Measurements from ENCODE around the gene NPAP1. TPM values are rescaled to one million over a fixed set of nuclear protein-coding genes. Genes with fewer than 3 reads are reported as not detected.
"Not testable (repeated sequence)": the region's sequence is repeated elsewhere in the genome, so short reads cannot be mapped to it uniquely, and the experiment has no call there.

NPAP1 gene
- total RNA-seq, 1 experiment from 2014 or later = 0.13 TPM

DNA sequence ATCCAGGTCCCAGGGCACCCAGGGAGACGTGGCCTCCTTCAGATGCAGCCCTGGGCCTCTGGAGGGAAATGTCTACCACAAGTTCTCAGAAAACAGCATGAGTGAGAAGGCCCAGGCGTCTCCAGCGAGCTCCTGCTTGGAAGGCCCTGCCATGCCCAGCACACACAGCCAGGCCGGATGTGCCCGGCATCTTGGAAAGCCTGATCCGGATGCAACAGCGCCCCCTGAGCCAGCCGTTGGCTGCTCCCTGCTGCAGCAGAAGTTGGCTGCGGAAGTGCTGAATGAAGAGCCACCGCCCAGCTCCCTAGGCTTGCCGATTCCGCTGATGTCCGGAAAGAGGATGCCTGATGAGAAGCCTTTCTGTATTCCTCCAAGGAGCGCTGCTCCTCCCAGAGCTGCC lies 856 bp downstream of the NPAP1 start:
- peaks cover 4% of the 10 kb centered on the region; the same call in 1 of the 2 replicates for H3K27me3 Mint-ChIP-seq (ENCODE audit: low read depth)
- ChIA-PET POLR2A (interaction anchor here (0.6 kb wide), 1 partner anchor 10 kb away, joined by 10 read pairs; no protein-coding TSS in a partner anchor), CTCF (interaction anchor here (0.6 to 1.6 kb wide), 15 partner anchors 9 to 1047 kb away, joined by 3 to 8 read pairs (median 3); no protein-coding TSS in a partner anchor)
- no peak overlapping the region for H3K4me3 Mint-ChIP-seq
- H3K36me3 Mint-ChIP-seq = peaks cover 43% of the 10 kb centered on the region
- no peak overlapping the region for H3K27ac Mint-ChIP-seq
- TF ChIP-seq CTCF (IDR thresholded peaks at IDR 0.05) = peak; percentile 39; the same call in 1 of the 2 replicates
- no peak for TF ChIP-seq OVOL2 (CRISPR knock-in tag; IDR thresholded peaks at IDR 0.05; ENCODE audit: borderline replicate concordance)
- H3K4me1 Mint-ChIP-seq = peaks cover 7% of the 10 kb centered on the region
- peak; percentile 86 for ATAC-seq
- peak; percentile 73 for DNase-seq (ENCODE audit: low spot score)
- peaks cover 39% of the 10 kb centered on the region for H3K9me3 Mint-ChIP-seq

- Mint-ChIP-seq H3K4me1 (peaks cover 20% of the 10 kb centered on the region), H3K36me3 (peaks cover 47% of the 10 kb centered on the region), H3K27me3 (ENCODE audit: low read depth) (peaks cover 4% of the 10 kb centered on the region; the same call in 1 of the 2 replicates), H3K4me3 (no peak overlapping the region), H3K27ac (no peak overlapping the region), H3K9me3 (peaks cover 42% of the 10 kb centered on the region)
- DNase-seq (ENCODE audit: low spot score) (no peak), ATAC-seq (peak; percentile 60)
- CTCF ChIA-PET = no interaction called here
- POLR2A ChIA-PET = no interaction called here
- TF ChIP-seq FOXJ3 (CRISPR knock-in tag; IDR thresholded peaks at IDR 0.05; ENCODE audit: borderline replicate concordance) (no peak), TP53 (CRISPR knock-in tag; IDR thresholded peaks at IDR 0.05) (no peak), ZNF671 (CRISPR knock-in tag; IDR thresholded peaks at IDR 0.05) (no peak), ZNF423 (CRISPR knock-in tag; IDR thresholded peaks at IDR 0.05) (no peak), RELA (CRISPR knock-in tag; IDR thresholded peaks at IDR 0.05; ENCODE audit: borderline replicate concordance) (no peak), ZNF396 (CRISPR knock-in tag; IDR thresholded peaks at IDR 0.05; ENCODE audit: borderline replicate concordance) (no peak), NFE2L1 (CRISPR knock-in tag; IDR thresholded peaks at IDR 0.05) (no peak), GRHL2 (CRISPR knock-in tag; IDR thresholded peaks at IDR 0.05; ENCODE audit: insufficient replicate concordance, severe bottlenecking) (no peak), ELF4 (CRISPR knock-in tag; IDR thresholded peaks at IDR 0.05; ENCODE audit: low read depth) (no peak), ATF1 (CRISPR knock-in tag; IDR thresholded peaks at IDR 0.05) (no peak), ZNF263 (CRISPR knock-in tag; IDR thresholded peaks at IDR 0.05; ENCODE audit: low read depth) (no peak), PRDM15 (CRISPR knock-in tag; IDR thresholded peaks at IDR 0.05) (no peak)
These were observed 2.9 kb downstream of the NPAP1 start for GRCh38 chr15:24678485-24678884.

- H3K9me3 Mint-ChIP-seq = peaks cover 48% of the 10 kb centered on the region
- H3K27ac Mint-ChIP-seq = no peak overlapping the region
- DNase-seq (ENCODE audit: low spot score) = no peak
- CTCF ChIA-PET = no interaction called here
- TF ChIP-seq GTF2I (CRISPR knock-in tag; conservative IDR thresholded peaks at IDR 0.05) = no peak
- TF ChIP-seq, protein P1, sequence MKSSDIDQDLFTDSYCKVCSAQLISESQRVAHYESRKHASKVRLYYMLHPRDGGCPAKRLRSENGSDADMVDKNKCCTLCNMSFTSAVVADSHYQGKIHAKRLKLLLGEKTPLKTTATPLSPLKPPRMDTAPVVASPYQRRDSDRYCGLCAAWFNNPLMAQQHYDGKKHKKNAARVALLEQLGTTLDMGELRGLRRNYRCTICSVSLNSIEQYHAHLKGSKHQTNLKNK (CRISPR knock-in tag; IDR thresholded peaks at IDR 0.05) = peak; percentile 54; the same call in 1 of the 2 replicates
- peaks cover 21% of the 10 kb centered on the region for H3K4me1 Mint-ChIP-seq
- no peak for ATAC-seq
- POLR2A ChIA-PET = no interaction called here
- no peak overlapping the region for H3K4me3 Mint-ChIP-seq
- H3K36me3 Mint-ChIP-seq = peaks cover 48% of the 10 kb centered on the region
- peaks cover 4% of the 10 kb centered on the region; the same call in 1 of the 2 replicates for H3K27me3 Mint-ChIP-seq (ENCODE audit: low read depth)
These were observed 6.4 kb downstream of the NPAP1 start for GRCh38 chr15:24682002-24682401.

DNA sequence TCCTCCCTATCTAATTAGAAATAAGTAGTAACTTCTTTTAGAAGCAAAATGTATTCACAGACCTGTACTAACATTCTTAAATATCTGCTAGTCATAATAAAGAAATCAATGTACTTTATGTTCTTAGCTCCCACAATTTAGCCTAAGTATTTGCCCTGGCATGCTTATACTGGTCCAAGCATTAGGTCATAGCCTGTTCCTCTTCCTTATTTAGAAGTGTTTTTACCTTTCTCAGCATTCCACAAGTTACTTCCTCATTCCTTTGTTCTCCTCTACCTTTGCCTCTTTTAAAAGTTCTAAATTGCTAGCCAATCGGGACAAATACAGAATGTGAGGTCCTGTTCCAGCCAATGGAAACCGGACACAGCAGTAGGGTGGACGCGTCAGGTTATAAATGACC lies 7.3 kb downstream of the NPAP1 start:
- Mint-ChIP-seq H3K36me3 (peaks cover 41% of the 10 kb centered on the region), H3K4me1 (peaks cover 16% of the 10 kb centered on the region), H3K9me3 (peaks cover 39% of the 10 kb centered on the region), H3K27ac (peak overlapping the region; percentile 70; the same call in 1 of the 2 replicates)
- H3K4me3 Mint-ChIP-seq; ATAC-seq; POLR2A ChIA-PET; DNase-seq (ENCODE audit: low spot score); CTCF ChIA-PET; H3K27me3 Mint-ChIP-seq (ENCODE audit: low read depth): not testable (repeated sequence)

Measured in WTC11 (cell line).